K562 (cell line): ENCODE measurements around the gene ENDOG. TPM values are rescaled to one million over a fixed set of nuclear protein-coding genes. Genes with fewer than 3 reads are reported as not detected.
A peak's percentile ranks its signal among the peaks of the same experiment; 100 is the strongest.

Experiments
- ATAC-seq: fragments of 200-7000 bp; cut with Tn5 transposase; 3 replicates; pipeline ENCODE4 v1.9.1; 2020; ENCODE audit warnings: moderate library complexity
- BruUV-seq: library from RNA; stranded (reverse); fragments of 400-500 nt; replicated peaks from 2 replicates; lab custom pipeline; 2021; lab: Mats Ljungman, UMichigan
- CTCF ChIA-PET: fragments of 300-600 bp; formaldehyde crosslinking; extraction: SDS; loops from one replicate; lab custom pipeline; 2021; ENCODE audit warnings: low intra/inter-chr PET ratio; lab: Yijun Ruan, JAX
- POLR2A ChIA-PET: fragments of 300-600, 350-650 bp; sonication (Branson Sonifier 250); formaldehyde crosslinking; extraction: SDS; loops from one replicate; lab custom pipeline; 2021; ENCODE audit warnings: antibody characterized with exemption, inconsistent platforms; lab: Yijun Ruan, JAX
- DNase-seq, 4 experiments: peaks; one replicate each; pipeline versions ENCODE4 v3.0.0 to v3.0.0-alpha.2; 2011 to 2018; ENCODE audit warnings: low spot score in 3 of 4, mixed read lengths in 3 of 4; ENCODE audit errors: extremely low read depth in 1 of 4
- FAIRE-seq: peaks from 2 replicates; lab custom pipeline; 2011; peaks lifted over from hg19 to GRCh38; lab: Jason Lieb, UNC
- H2AFZ ChIP-seq: 2 replicates; pipeline ENCODE4 v1.6.0; 2011; ENCODE audit warnings: low read depth, low read length, control low read depth, inconsistent platforms
- H3K27ac ChIP-seq: fragments of 200-600 bp; 3 replicates; pipeline ENCODE4 v1.8.0; 2011; ENCODE audit warnings: low read depth, mild to moderate bottlenecking, control low read depth, inconsistent platforms, low read length, moderate library complexity, mixed read lengths; ENCODE audit errors: extremely low read depth
- H3K27me3 ChIP-seq, 2 experiments: fragments of 300-600 bp in 1 of 2; 2 replicates in 1 of 2; 3 replicates in 1 of 2; pipeline versions ENCODE4 v1.6.0 to v1.8.0; 2011; ENCODE audit warnings: inconsistent platforms in 2 of 2, low read length in 2 of 2, mild to moderate bottlenecking in 1 of 2, mixed read lengths in 1 of 2, moderate library complexity in 1 of 2; ENCODE audit not compliant: control insufficient read depth in 2 of 2, insufficient read depth in 2 of 2
- H3K36me3 ChIP-seq: fragments of 300-600 bp; 3 replicates; pipeline ENCODE4 v1.8.0; 2011; ENCODE audit warnings: mild to moderate bottlenecking, low read length, inconsistent platforms; ENCODE audit not compliant: control insufficient read depth, insufficient read depth
- H3K4me1 ChIP-seq, 2 experiments: fragments of 200-600 bp in 1 of 2; replicated peaks in 1 of 2; 2 replicates in 1 of 2; 3 replicates in 1 of 2; pipeline versions ENCODE4 v1.5.1 to v1.8.0; 2011; ENCODE audit warnings: inconsistent platforms in 2 of 2, low read length in 2 of 2, mild to moderate bottlenecking in 1 of 2, mixed read lengths in 1 of 2, moderate library complexity in 1 of 2; ENCODE audit not compliant: control insufficient read depth in 2 of 2, insufficient read depth in 2 of 2
- H3K4me2 ChIP-seq: 2 replicates; pipeline ENCODE4 v1.6.1; 2011; ENCODE audit warnings: low read length, control low read depth, inconsistent platforms, mixed read lengths; ENCODE audit not compliant: insufficient read depth
- H3K4me3 ChIP-seq: fragments of 200-600 bp; sonication (generic), shearing (Covaris generic); 2 replicates; pipeline ENCODE4 v1.5.1; 2016; ENCODE audit warnings: control low read depth, inconsistent platforms
- H3K79me2 ChIP-seq: fragments of 200-600 bp; 3 replicates; pipeline ENCODE4 v1.8.0; 2011; ENCODE audit warnings: low read length, inconsistent platforms; ENCODE audit not compliant: control insufficient read depth, insufficient read depth
- H3K9ac ChIP-seq, 2 experiments: 2 replicates each; pipeline versions ENCODE4 v1.6.0 to v1.6.1; 2011; ENCODE audit warnings: low read depth in 2 of 2, low read length in 2 of 2, control low read depth in 1 of 2, inconsistent platforms in 1 of 2, mild to moderate bottlenecking in 1 of 2, mixed read lengths in 1 of 2; ENCODE audit not compliant: insufficient read depth in 1 of 2
- H3K9me1 ChIP-seq: one replicate; pipeline ENCODE4 v1.6.0; 2011; ENCODE audit warnings: inconsistent platforms, mild to moderate bottlenecking, low read length, moderate library complexity; ENCODE audit not compliant: control insufficient read depth, insufficient read depth
- H3K9me3 ChIP-seq: replicated peaks from 2 replicates; pipeline ENCODE4 v1.5.1; 2011; ENCODE audit warnings: low read depth, low read length, inconsistent platforms; ENCODE audit not compliant: control insufficient read depth, insufficient read depth
- H4K20me1 ChIP-seq: replicated peaks from 2 replicates; pipeline ENCODE4 v1.6.1; 2011; ENCODE audit warnings: low read length, inconsistent platforms, mixed read lengths; ENCODE audit not compliant: control insufficient read depth, insufficient read depth
- TEAD4 ChIP-seq, 2 experiments: sonication (generic) in 1 of 2; formaldehyde crosslinking in 1 of 2; IDR thresholded peaks; 2 replicates each; pipeline versions ENCODE4 v1.6.1 to v1.8.0; 2012 to 2022; ENCODE audit warnings: borderline replicate concordance in 1 of 2, inconsistent platforms in 1 of 2, low read length in 1 of 2, mild to moderate bottlenecking in 1 of 2, missing genetic modification reagents in 1 of 2
- ZNF668 ChIP-seq: fragments of 250-450 bp; sonication (Bioruptor Pico); IDR thresholded peaks from 2 replicates; pipeline ENCODE4 v1.8.0; 2022; ENCODE audit warnings: mild to moderate bottlenecking, inconsistent platforms
- WGBS: fragments of 100-300 bp; shearing (Covaris generic); methylation state at CpG from one replicate; pipeline ENCODE4 v1.1.6; 2016; ENCODE audit warnings: low coverage, mixed read lengths; ENCODE audit not compliant: insufficient coverage; ENCODE audit errors: missing lambda C conversion rate; 5-methylcytosine and 5-hydroxymethylcytosine counted together
- in situ Hi-C: fragments of 300-500 bp; cut with MboI; formaldehyde crosslinking; loops from 4 replicates; pipeline ENCODE4 v1.15.0; 2018; ENCODE audit warnings: inconsistent platforms, mixed read lengths
- intact Hi-C: fragments of 100-400 bp; cut with micrococcal nuclease; formaldehyde crosslinking; loops from 2 replicates; pipeline ENCODE4 v1.14.2; 2022
- polyA plus RNA-seq, 8 experiments: library from polyadenylated mRNA; depleted of rRNA in 4 of 8; stranded (reverse) in 5 of 8; unstranded in 3 of 8; fragments of >200 nt; fragmentation: Nextera tagmentation in 2 of 8; fragmentation: Illumina TruSeq in 1 of 8; extraction: Ambion mirVana in 2 of 8; extraction: Trizol in 1 of 8; gene quantifications; 2 replicates each; pipeline versions ENCODE4 v1.2.1 to v1.2.3, GENCODE V29; 2011 to 2014; ENCODE audit warnings: inconsistent platforms in 1 of 8, missing spikeins in 1 of 8
- total RNA-seq, 7 experiments: library from RNA; depleted of rRNA in 6 of 7; stranded (reverse); fragments of >200 nt in 6 of 7; fragmentation: Illumina TruSeq in 2 of 7; extraction: Trizol in 2 of 7; gene quantifications; 2 replicates each; pipeline versions ENCODE4 v1.2.1 to v1.2.3, GENCODE V29; 2011 to 2021; ENCODE audit warnings: low replicate concordance in 1 of 7
- TF ChIP-seq, protein P1 (sequence below): sonication (generic); formaldehyde crosslinking; IDR thresholded peaks from 2 replicates; pipeline ENCODE4 v1.9.0; 2022; ENCODE audit warnings: mild to moderate bottlenecking, missing genetic modification reagents

The ENDOG gene
- total and polyA plus RNA-seq, 9 of the 15 experiments (the other 6 are each of a cell fraction or from before 2014, with no cell fraction given) = 1.2 to 91.0 (median 25.5) TPM

DNA sequence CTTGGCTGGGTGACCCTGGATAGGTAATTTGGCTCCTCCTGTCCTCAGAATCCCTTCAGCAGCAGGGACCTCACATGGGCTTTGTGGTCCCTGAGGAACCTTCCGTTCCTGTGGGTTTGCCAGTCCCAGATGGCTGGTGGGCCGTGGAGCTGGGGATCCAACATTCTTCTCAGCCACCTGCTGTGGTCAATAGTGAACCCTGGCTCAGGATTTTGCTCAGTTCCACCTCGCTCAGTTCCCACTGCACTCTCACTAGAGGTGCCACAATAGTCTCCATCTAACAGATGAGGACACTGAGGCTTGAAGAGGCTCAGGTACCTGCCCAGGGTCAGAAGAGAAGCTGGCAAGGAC lies 28.4 kb downstream of the ENDOG start (continued):
- TF ChIP-seq, protein P1, sequence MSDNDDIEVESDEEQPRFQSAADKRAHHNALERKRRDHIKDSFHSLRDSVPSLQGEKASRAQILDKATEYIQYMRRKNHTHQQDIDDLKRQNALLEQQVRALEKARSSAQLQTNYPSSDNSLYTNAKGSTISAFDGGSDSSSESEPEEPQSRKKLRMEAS (CRISPR knock-in tag) = 0 out of 2 replicates have a peak, but pooled peaks have one; percentile 14
- TF ChIP-seq TEAD4 (IDR thresholded peaks at IDR 0.05; ENCODE audit: low read length) = no peak
- no peak for TF ChIP-seq TEAD4 (CRISPR knock-in tag; IDR thresholded peaks at IDR 0.05; ENCODE audit: borderline replicate concordance)
- TF ChIP-seq, all 486 proteins: peak for 2

DNA sequence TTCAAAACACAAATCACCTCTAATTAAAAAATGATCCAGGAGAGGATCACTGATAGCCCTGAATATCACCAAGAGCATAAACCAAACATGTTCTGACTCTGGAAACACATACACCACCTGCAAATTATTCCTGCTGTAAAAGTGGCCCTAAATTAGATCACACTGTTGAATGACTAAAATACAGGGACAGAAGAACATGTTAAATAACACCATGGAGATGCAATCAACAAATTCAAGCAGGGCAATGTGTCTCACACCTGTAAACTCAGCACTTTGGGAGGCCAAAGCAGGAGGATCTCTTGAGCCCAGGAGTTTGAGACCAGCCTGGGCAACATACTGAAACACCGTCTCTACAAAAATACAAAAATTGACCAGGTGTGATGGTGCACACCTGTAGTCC lies 29.5 kb downstream of the ENDOG start:
- Histone ChIP-seq H3K27me3 (no peaks in the 10 kb centered on the region), H3K9me1 (peaks cover 10% of the 10 kb centered on the region), H3K4me3 (no peak overlapping the region), H3K9ac (no peak overlapping the region)
- no TSS peak for BruUV-seq
- no peak for ATAC-seq
- FAIRE-seq = no peak
- TF ChIP-seq ZNF668 (CRISPR knock-in tag) = no peak
- TF ChIP-seq, all 486 proteins: peak for 0
- Histone ChIP-seq H2AFZ (no peak overlapping the region), H4K20me1 (no peaks in the 10 kb centered on the region), H3K79me2 (peaks cover 4% of the 10 kb centered on the region; the same call in 1 of the 3 replicates), H3K9me3 (peaks cover 12% of the 10 kb centered on the region), H3K27ac (no peak overlapping the region), H3K4me1 (peaks cover 21 to 26% of the 10 kb centered on the region in 2 experiments; a peak in 4 of 5 replicates), H3K4me2 (no peak overlapping the region), H3K36me3 (no peaks in the 10 kb centered on the region; the same call in 2 of the 3 replicates)
- intact Hi-C loops = no loop called here
- POLR2A ChIA-PET = no interaction called here
- WGBS = 100% methylated on average over 1 of the region's 1 CpG
- in situ Hi-C loops = no loop called here
- CTCF ChIA-PET = no interaction called here
- no peak for DNase-seq
